ENCODE measurements around the gene CYP4V2. TPM values are rescaled to one million over a fixed set of nuclear protein-coding genes. Genes with fewer than 3 reads are reported as not detected.

CYP4V2 gene
- polyA plus RNA-seq, 1 of the 3 experiments (the other 2 are of a cell fraction), result 7.8 TPM

GRCh38 chr4:186255122-186255521 is 63.8 kb downstream of the CYP4V2 start:
- H2AFZ ChIP-seq (ENCODE audit: low read depth), result no peak overlapping the region
- TF ChIP-seq NFIC (IDR thresholded peaks at IDR 0.05; ENCODE audit: borderline replicate concordance) (no peak), IRF3 (IDR thresholded peaks at IDR 0.05; ENCODE audit: low read depth, low read length) (no peak), ZBTB33 (IDR thresholded peaks at IDR 0.05; ENCODE audit: borderline replicate concordance, low read depth) (no peak), REST (IDR thresholded peaks at IDR 0.05; ENCODE audit: low read depth, low read length) (no peak), MEF2A (IDR thresholded peaks at IDR 0.05; ENCODE audit: borderline replicate concordance, low read depth) (no peak), YY1 (IDR thresholded peaks at IDR 0.05; ENCODE audit: low read depth) (no peak), GATA2 (CRISPR knock-in tag; IDR thresholded peaks at IDR 0.05) (no peak), POLR2AphosphoS5 (IDR thresholded peaks at IDR 0.05; ENCODE audit: low read depth, low read length) (no peak)
- 34% methylated on average over 3 of the region's 3 CpGs for WGBS (ENCODE audit: low lambda C conversion rate)
- no peak overlapping the region for H3K4me3 ChIP-seq (ENCODE audit: low read depth in 2 of 2, low read length in 1 of 2)
- H3K4me1 ChIP-seq (ENCODE audit: control insufficient read depth in 1 of 2, insufficient read depth in 2 of 2, low read depth in 1 of 2, low read length in 1 of 2), result no peaks in the 10 kb centered on the region
- H3K36me3 ChIP-seq (replicated peaks in 1 of 2; ENCODE audit: control insufficient read depth in 1 of 2, insufficient read depth in 2 of 2, low read length in 1 of 2), result no peaks in the 10 kb centered on the region
- H4K20me1 ChIP-seq (ENCODE audit: insufficient read depth), result no peaks in the 10 kb centered on the region
- CTCF ChIA-PET, result no interaction called here
- H3K9me3 ChIP-seq, result no peaks in the 10 kb centered on the region
- H3F3A ChIP-seq (replicated peaks; ENCODE audit: insufficient read depth), result no peaks in the 10 kb centered on the region
- DNase-seq, result no peak
- no peak overlapping the region for H3K27ac ChIP-seq (ENCODE audit: low read depth in 2 of 2, low read length in 1 of 2)
- POLR2A ChIA-PET, result no interaction called here
- no peak overlapping the region for H3K9ac ChIP-seq
- H3K79me2 ChIP-seq (ENCODE audit: insufficient read depth), result no peaks in the 10 kb centered on the region
- H3K4me2 ChIP-seq, result no peak overlapping the region
- H3K27me3 ChIP-seq (ENCODE audit: insufficient read depth), result no peaks in the 10 kb centered on the region
- no peaks in the 10 kb centered on the region for H3K9me2 ChIP-seq

- Histone ChIP-seq H3K9me3 (no peaks in the 10 kb centered on the region), H3K4me1 (ENCODE audit: control insufficient read depth in 1 of 2, insufficient read depth in 2 of 2, low read depth in 1 of 2, low read length in 1 of 2) (no peaks in the 10 kb centered on the region), H3K4me3 (ENCODE audit: low read depth in 2 of 2, low read length in 1 of 2) (no peak overlapping the region), H3K36me3 (replicated peaks in 1 of 2; ENCODE audit: control insufficient read depth in 1 of 2, insufficient read depth in 2 of 2, low read length in 1 of 2) (no peaks in the 10 kb centered on the region), H4K20me1 (ENCODE audit: insufficient read depth) (no peaks in the 10 kb centered on the region), H3K9ac (no peak overlapping the region), H3F3A (replicated peaks; ENCODE audit: insufficient read depth) (no peaks in the 10 kb centered on the region), H3K27ac (ENCODE audit: low read depth in 2 of 2, low read length in 1 of 2) (no peak overlapping the region), H3K27me3 (ENCODE audit: insufficient read depth) (no peaks in the 10 kb centered on the region), H2AFZ (ENCODE audit: low read depth) (no peak overlapping the region), H3K79me2 (ENCODE audit: insufficient read depth) (no peaks in the 10 kb centered on the region), H3K9me2 (no peaks in the 10 kb centered on the region), H3K4me2 (no peak overlapping the region)
- 59% methylated on average over 12 of the region's 12 CpGs for WGBS (ENCODE audit: low lambda C conversion rate)
- ChIA-PET CTCF (no interaction called here), POLR2A (no interaction called here)
- no peak for DNase-seq
- TF ChIP-seq RXRA (IDR thresholded peaks at IDR 0.05; ENCODE audit: borderline replicate concordance, low read depth) (no peak), MAX (IDR thresholded peaks at IDR 0.05; ENCODE audit: low read depth) (no peak), RFX5 (IDR thresholded peaks at IDR 0.05; ENCODE audit: low read length) (no peak), POLR2AphosphoS5 (IDR thresholded peaks at IDR 0.05; ENCODE audit: low read depth, low read length) (no peak), EP300 (IDR thresholded peaks at IDR 0.05; ENCODE audit: borderline replicate concordance in 1 of 2, low read depth in 1 of 2, low read length in 1 of 2) (no peak), USF2 (IDR thresholded peaks at IDR 0.05; ENCODE audit: borderline replicate concordance, low read depth, low read length) (no peak), GABPA (IDR thresholded peaks at IDR 0.05; ENCODE audit: low read depth) (no peak), FOXJ3 (CRISPR knock-in tag; IDR thresholded peaks at IDR 0.05) (no peak)
Observed at GRCh38 chr4:186258216-186258811, 66.9 kb downstream of the CYP4V2 start.

Measured in SK-N-SH (cell line).